HG02678 (cell line): ENCODE results near the gene SEMA5A.

Source experiments
- ATAC-seq: cut with Tn5 transposase; IDR thresholded peaks from one replicate; pipeline ENCODE4 v1.9.1; 2021; ENCODE audit warnings: mild to moderate bottlenecking, moderate library complexity; ENCODE audit not compliant: unreplicated experiment

SEMA5A gene

GRCh38 chr5:9483243-9483642 lies 62.6 kb downstream of the SEMA5A start:
- ATAC-seq: no peak

GRCh38 chr5:9482381-9482780 lies 63.5 kb downstream of the SEMA5A start:
- no peak for ATAC-seq

GRCh38 chr5:9480499-9480898 lies 65.4 kb downstream of the SEMA5A start:
- no peak for ATAC-seq

GRCh38 chr5:9479990-9480389 lies 65.9 kb downstream of the SEMA5A start:
- no peak for ATAC-seq

GRCh38 chr5:9479361-9479760 lies 66.5 kb downstream of the SEMA5A start:
- no peak for ATAC-seq

- ATAC-seq: no peak
Measured at GRCh38 chr5:9477537-9477936, 68.3 kb downstream of the SEMA5A start.

GRCh38 chr5:9474219-9475002 lies 71.5 kb downstream of the SEMA5A start:
- no peak for ATAC-seq

- ATAC-seq: no peak
Measured at GRCh38 chr5:9473624-9474023, 72.3 kb downstream of the SEMA5A start.

- ATAC-seq: no peak
Measured at GRCh38 chr5:9470410-9470809, 75.5 kb downstream of the SEMA5A start.

- no peak for ATAC-seq
Measured at GRCh38 chr5:9468060-9468388, 77.9 kb downstream of the SEMA5A start.

GRCh38 chr5:9467199-9468059 lies 78.4 kb downstream of the SEMA5A start:
- ATAC-seq: no peak

GRCh38 chr5:9466697-9467096 lies 79.2 kb downstream of the SEMA5A start:
- ATAC-seq: no peak

GRCh38 chr5:9464478-9464877 lies 81.4 kb downstream of the SEMA5A start:
- ATAC-seq: no peak

- ATAC-seq: no peak
Measured at GRCh38 chr5:9462109-9462508, 83.8 kb downstream of the SEMA5A start.

- ATAC-seq: no peak
Measured at GRCh38 chr5:9460885-9461645, 84.8 kb downstream of the SEMA5A start.

GRCh38 chr5:9456435-9457042 lies 89.3 kb downstream of the SEMA5A start:
- ATAC-seq: no peak

- no peak for ATAC-seq
Measured at GRCh38 chr5:9455826-9456434, 89.9 kb downstream of the SEMA5A start.

GRCh38 chr5:9454491-9454890 lies 91.4 kb downstream of the SEMA5A start:
- ATAC-seq: no peak

GRCh38 chr5:9454012-9454481 lies 91.8 kb downstream of the SEMA5A start:
- ATAC-seq: no peak

GRCh38 chr5:9453480-9454011 lies 92.3 kb downstream of the SEMA5A start:
- no peak for ATAC-seq
